Left ventricle myocardium inferior (tissue), 1 donor: ENCODE results near the gene SLC2A5. TPM values are rescaled to one million over a fixed set of nuclear protein-coding genes. Genes with fewer than 3 reads are reported as not detected.

ENCODE experiments used
- DNase-seq: peaks from one replicate; pipeline ENCODE4 v3.0.0-alpha.2; 2020
- H3K27ac ChIP-seq: fragments of 200-600 bp; replicated peaks from 2 replicates; pipeline ENCODE4 v1.8.0; 2021
- H3K27me3 ChIP-seq: fragments of 200-600 bp; 2 replicates; pipeline ENCODE4 v1.8.0; 2021; ENCODE audit warnings: low read depth
- H3K36me3 ChIP-seq: fragments of 200-600 bp; 2 replicates; pipeline ENCODE4 v1.8.0; 2021
- H3K4me1 ChIP-seq: fragments of 200-600 bp; 2 replicates; pipeline ENCODE4 v1.8.0; 2021
- H3K4me3 ChIP-seq: fragments of 200-600 bp; 2 replicates; pipeline ENCODE4 v1.8.0; 2021; ENCODE audit warnings: mild to moderate bottlenecking, moderate library complexity
- H3K9me3 ChIP-seq: fragments of 200-600 bp; replicated peaks from 2 replicates; pipeline ENCODE4 v1.8.0; 2021
- intact Hi-C: fragments of 100-400 bp; cut with micrococcal nuclease; formaldehyde crosslinking; loops from one replicate; pipeline ENCODE4 v1.11.0; 2022
- total RNA-seq: library from RNA; stranded (reverse); fragmentation: NEBNext Ultra II Directional; extraction: Animal tissue kit (Norgen Biotek cat#: 25700); gene quantifications from one replicate; pipeline ENCODE4 v1.2.1, GENCODE V29; 2021
- TF ChIP-seq, protein P1 (sequence below): fragments of 200-600 bp; IDR thresholded peaks from 2 replicates; pipeline ENCODE4 v1.8.0; 2021; ENCODE audit warnings: antibody characterized with exemption, mild to moderate bottlenecking, borderline replicate concordance
- donor health status: DM: no; HTN: yes; CAD: no; lungs with severe emphysema.

Gene SLC2A5
- total RNA-seq, 1 donor from 2014 or later: 4.2 TPM

- H3K27ac ChIP-seq: no peak overlapping the region
- no peak overlapping the region for H3K4me3 ChIP-seq
- TF ChIP-seq, protein P1, sequence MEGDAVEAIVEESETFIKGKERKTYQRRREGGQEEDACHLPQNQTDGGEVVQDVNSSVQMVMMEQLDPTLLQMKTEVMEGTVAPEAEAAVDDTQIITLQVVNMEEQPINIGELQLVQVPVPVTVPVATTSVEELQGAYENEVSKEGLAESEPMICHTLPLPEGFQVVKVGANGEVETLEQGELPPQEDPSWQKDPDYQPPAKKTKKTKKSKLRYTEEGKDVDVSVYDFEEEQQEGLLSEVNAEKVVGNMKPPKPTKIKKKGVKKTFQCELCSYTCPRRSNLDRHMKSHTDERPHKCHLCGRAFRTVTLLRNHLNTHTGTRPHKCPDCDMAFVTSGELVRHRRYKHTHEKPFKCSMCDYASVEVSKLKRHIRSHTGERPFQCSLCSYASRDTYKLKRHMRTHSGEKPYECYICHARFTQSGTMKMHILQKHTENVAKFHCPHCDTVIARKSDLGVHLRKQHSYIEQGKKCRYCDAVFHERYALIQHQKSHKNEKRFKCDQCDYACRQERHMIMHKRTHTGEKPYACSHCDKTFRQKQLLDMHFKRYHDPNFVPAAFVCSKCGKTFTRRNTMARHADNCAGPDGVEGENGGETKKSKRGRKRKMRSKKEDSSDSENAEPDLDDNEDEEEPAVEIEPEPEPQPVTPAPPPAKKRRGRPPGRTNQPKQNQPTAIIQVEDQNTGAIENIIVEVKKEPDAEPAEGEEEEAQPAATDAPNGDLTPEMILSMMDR: no peak
- no peaks in the 10 kb centered on the region for H3K36me3 ChIP-seq
- H3K9me3 ChIP-seq: no peaks in the 10 kb centered on the region
- peaks cover 18% of the 10 kb centered on the region for H3K4me1 ChIP-seq
- H3K27me3 ChIP-seq: no peaks in the 10 kb centered on the region
- no peak for DNase-seq
- intact Hi-C loops: no loop called here
Measured at GRCh38 chr1:9059891-9060744, 9.3 kb downstream of the SLC2A5 start.

DNA sequence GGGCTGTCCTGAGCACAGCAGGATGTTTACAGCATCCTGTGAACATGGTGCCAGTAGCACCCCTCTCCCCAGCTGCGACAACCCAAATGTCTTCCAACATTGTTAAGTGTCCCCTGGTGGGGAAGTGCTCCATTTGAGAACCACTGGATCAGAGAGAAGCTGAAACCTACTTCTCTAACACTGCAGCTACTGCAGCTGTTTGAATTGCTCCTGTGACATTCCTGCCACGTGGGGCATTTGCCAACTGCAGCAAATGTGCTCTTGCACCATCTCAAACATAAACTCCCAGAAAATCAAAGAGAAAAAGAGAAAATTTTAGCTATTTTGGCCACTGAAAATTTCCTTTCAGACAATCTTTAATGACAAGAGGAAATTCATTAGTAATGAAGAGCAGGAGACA, 11.0 kb downstream of the SLC2A5 start:
- TF ChIP-seq, protein P1: peak; percentile 47
- DNase-seq: no peak
- no peaks in the 10 kb centered on the region for H3K9me3 ChIP-seq
- H3K4me3 ChIP-seq: no peak overlapping the region
- H3K27ac ChIP-seq: no peak overlapping the region
- intact Hi-C loops: no loop called here
- no peaks in the 10 kb centered on the region for H3K36me3 ChIP-seq
- H3K27me3 ChIP-seq: no peaks in the 10 kb centered on the region
- H3K4me1 ChIP-seq: peaks cover 6% of the 10 kb centered on the region

DNA sequence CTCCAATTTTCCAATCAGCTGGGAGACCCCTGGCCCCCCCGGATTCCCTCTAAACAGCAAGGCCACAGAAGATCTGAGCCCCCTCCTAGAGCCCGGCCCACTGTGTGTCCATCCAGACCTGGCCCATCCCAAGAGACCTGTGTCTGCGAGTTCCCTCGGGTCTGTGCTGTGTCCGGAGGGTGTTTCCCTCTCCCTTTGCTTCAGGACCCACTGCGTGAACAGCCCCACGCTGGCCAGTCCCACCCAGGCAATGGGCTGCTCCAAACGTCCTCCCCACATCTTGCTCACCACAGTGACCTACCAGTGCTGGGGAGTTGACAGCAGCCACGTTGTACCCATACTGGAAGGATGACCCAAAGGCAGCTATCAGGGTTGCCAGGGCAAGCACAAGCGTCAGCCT, 11.6 kb downstream of the SLC2A5 start:
- DNase-seq: no peak
- Histone ChIP-seq H3K36me3 (no peaks in the 10 kb centered on the region), H3K27ac (no peak overlapping the region), H3K27me3 (no peaks in the 10 kb centered on the region), H3K9me3 (no peaks in the 10 kb centered on the region), H3K4me1 (peaks cover 6% of the 10 kb centered on the region), H3K4me3 (no peak overlapping the region)
- intact Hi-C loops: no loop called here
- TF ChIP-seq, protein P1: no peak

GRCh38 chr1:9052272-9053049, 17.0 kb downstream of the SLC2A5 start:
- peaks cover 11% of the 10 kb centered on the region for H3K4me1 ChIP-seq
- TF ChIP-seq, protein P1: no peak
- H3K27me3 ChIP-seq: no peaks in the 10 kb centered on the region
- H3K9me3 ChIP-seq: no peaks in the 10 kb centered on the region
- no peaks in the 10 kb centered on the region for H3K36me3 ChIP-seq
- intact Hi-C loops: no loop called here
- no peak for DNase-seq
- no peak overlapping the region for H3K27ac ChIP-seq
- H3K4me3 ChIP-seq: no peak overlapping the region

DNA sequence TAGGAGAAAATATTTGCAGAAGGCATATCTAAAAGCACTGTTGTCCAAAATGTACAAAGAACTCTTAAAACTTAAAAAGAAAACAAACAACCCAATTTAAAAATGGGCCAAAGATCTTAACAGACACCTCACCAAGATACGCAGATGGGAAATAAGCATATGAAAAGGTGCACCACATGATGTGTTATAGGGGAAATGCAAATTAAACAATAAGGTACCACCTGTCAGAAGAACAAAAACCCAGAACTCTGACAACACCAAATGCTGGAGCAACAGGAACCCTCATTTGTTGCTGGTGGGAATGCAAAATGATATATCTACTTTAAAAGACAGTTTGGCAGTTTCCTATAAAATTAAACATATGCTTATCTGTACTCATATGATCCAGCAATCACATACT, 18.1 kb downstream of the SLC2A5 start:
- intact Hi-C loops: no loop called here
- DNase-seq: no peak
- no peaks in the 10 kb centered on the region for H3K9me3 ChIP-seq
- H3K27me3 ChIP-seq: no peaks in the 10 kb centered on the region
- H3K4me1 ChIP-seq: peaks cover 11% of the 10 kb centered on the region
- H3K4me3 ChIP-seq: no peak overlapping the region
- TF ChIP-seq, protein P1: no peak
- no peak overlapping the region for H3K27ac ChIP-seq
- no peaks in the 10 kb centered on the region for H3K36me3 ChIP-seq
